Neutrophil (primary cell): Measurements from ENCODE around the gene PGAP1.

Experiments used
- H3K27ac ChIP-seq: fragments of 200-600 bp; sonication (generic); 2 replicates; pipeline ENCODE4 v1.5.1; 2016; ENCODE audit warnings: mild to moderate bottlenecking, moderate library complexity
- H3K27me3 ChIP-seq: fragments of 200-600 bp; sonication (generic); 2 replicates; pipeline ENCODE4 v1.6.0; 2016; ENCODE audit warnings: mild to moderate bottlenecking
- H3K36me3 ChIP-seq: fragments of 200-600 bp; sonication (generic); 2 replicates; pipeline ENCODE4 v1.5.1; 2017
- H3K4me1 ChIP-seq, 2 experiments: fragments of 200-600 bp in 1 of 2; sonication (generic) in 1 of 2; 1 replicate in 1 of 2; 2 replicates in 1 of 2; pipeline versions ENCODE4 v1.5.1 to v1.6.1; 2013 to 2016; ENCODE audit warnings: low read depth in 1 of 2, low read length in 1 of 2, mild to moderate bottlenecking in 1 of 2, moderate library complexity in 1 of 2; ENCODE audit not compliant: control insufficient read depth in 1 of 2, insufficient read depth in 1 of 2
- H3K4me3 ChIP-seq, 2 experiments: fragments of 200-600 bp in 1 of 2; sonication (generic) in 1 of 2; 1 replicate in 1 of 2; 2 replicates in 1 of 2; pipeline ENCODE4 v1.5.1; 2013 to 2016; ENCODE audit warnings: low read depth in 1 of 2, low read length in 1 of 2, mild to moderate bottlenecking in 1 of 2, moderate library complexity in 1 of 2
- H3K9me3 ChIP-seq: fragments of 200-600 bp; sonication (generic); 2 replicates; pipeline ENCODE4 v1.5.1; 2016
- TF ChIP-seq, protein P1 (sequence below): fragments of 200-600 bp; sonication (generic); IDR thresholded peaks from 2 replicates; pipeline ENCODE4 v1.5.1; 2016; ENCODE audit warnings: antibody characterized with exemption

The PGAP1 gene

DNA sequence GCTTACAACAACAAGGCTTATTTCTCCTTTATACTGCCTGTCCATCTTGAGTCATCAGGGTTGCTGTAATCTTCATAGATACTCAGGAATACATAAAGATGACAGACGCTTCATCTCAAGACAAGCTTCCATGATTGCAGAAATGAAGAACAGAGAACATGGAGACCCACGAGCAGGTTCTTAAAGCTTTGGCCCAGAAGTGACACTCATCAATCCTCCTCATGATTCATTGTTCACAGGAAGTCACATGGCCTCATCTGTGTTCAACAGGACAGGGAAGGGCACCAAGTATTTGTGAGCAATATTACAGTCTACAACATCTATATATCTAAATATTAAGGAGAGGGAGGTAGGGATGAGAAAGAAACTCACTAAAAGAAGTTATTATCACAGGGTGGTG, 36.5 kb upstream of the PGAP1 start:
- no peak overlapping the region for H3K27ac ChIP-seq
- H3K9me3 ChIP-seq: no peaks in the 10 kb centered on the region
- H3K36me3 ChIP-seq: no peaks in the 10 kb centered on the region
- H3K4me1 ChIP-seq: no peaks in the 10 kb centered on the region
- H3K4me3 ChIP-seq: no peak overlapping the region
- TF ChIP-seq, protein P1, sequence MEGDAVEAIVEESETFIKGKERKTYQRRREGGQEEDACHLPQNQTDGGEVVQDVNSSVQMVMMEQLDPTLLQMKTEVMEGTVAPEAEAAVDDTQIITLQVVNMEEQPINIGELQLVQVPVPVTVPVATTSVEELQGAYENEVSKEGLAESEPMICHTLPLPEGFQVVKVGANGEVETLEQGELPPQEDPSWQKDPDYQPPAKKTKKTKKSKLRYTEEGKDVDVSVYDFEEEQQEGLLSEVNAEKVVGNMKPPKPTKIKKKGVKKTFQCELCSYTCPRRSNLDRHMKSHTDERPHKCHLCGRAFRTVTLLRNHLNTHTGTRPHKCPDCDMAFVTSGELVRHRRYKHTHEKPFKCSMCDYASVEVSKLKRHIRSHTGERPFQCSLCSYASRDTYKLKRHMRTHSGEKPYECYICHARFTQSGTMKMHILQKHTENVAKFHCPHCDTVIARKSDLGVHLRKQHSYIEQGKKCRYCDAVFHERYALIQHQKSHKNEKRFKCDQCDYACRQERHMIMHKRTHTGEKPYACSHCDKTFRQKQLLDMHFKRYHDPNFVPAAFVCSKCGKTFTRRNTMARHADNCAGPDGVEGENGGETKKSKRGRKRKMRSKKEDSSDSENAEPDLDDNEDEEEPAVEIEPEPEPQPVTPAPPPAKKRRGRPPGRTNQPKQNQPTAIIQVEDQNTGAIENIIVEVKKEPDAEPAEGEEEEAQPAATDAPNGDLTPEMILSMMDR: no peak
- H3K27me3 ChIP-seq: no peaks in the 10 kb centered on the region

GRCh38 chr2:196962325-196962724, 35.8 kb upstream of the PGAP1 start:
- Histone ChIP-seq H3K9me3 (no peaks in the 10 kb centered on the region), H3K4me3 (no peak overlapping the region), H3K36me3 (no peaks in the 10 kb centered on the region), H3K27me3 (no peaks in the 10 kb centered on the region), H3K27ac (no peak overlapping the region), H3K4me1 (no peaks in the 10 kb centered on the region)
- TF ChIP-seq, protein P1: no peak

DNA sequence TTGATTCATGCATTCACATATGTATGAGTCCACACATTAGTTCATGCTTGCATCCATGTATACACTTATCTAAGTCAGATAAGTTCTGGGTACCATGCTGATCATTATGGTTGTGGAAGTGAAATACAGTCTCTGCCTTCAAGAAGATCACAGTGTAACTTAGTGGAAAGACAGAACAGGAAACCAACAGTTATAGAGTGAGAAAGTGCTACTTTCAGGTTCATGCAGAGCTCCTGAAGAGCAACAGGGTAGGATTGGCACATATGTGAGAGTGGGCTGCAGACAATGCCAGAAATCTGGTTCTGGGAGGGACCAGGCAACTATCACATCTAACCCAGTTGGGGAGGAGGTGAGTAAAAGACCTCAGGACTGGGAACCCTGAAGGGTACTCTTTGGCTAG, 35.4 kb upstream of the PGAP1 start:
- Histone ChIP-seq H3K36me3 (no peaks in the 10 kb centered on the region), H3K9me3 (no peaks in the 10 kb centered on the region), H3K4me1 (no peaks in the 10 kb centered on the region), H3K4me3 (no peak overlapping the region), H3K27me3 (no peaks in the 10 kb centered on the region), H3K27ac (no peak overlapping the region)
- TF ChIP-seq, protein P1: no peak

- Histone ChIP-seq H3K27ac (no peak overlapping the region), H3K4me1 (no peaks in the 10 kb centered on the region), H3K27me3 (no peaks in the 10 kb centered on the region), H3K36me3 (no peaks in the 10 kb centered on the region), H3K4me3 (no peak overlapping the region), H3K9me3 (no peaks in the 10 kb centered on the region)
- TF ChIP-seq, protein P1: no peak
Observed at GRCh38 chr2:196959734-196960338, 33.3 kb upstream of the PGAP1 start.

GRCh38 chr2:196959281-196959680, 32.8 kb upstream of the PGAP1 start:
- no peaks in the 10 kb centered on the region for H3K9me3 ChIP-seq
- H3K27me3 ChIP-seq: no peaks in the 10 kb centered on the region
- H3K4me3 ChIP-seq: no peak overlapping the region
- H3K4me1 ChIP-seq: no peaks in the 10 kb centered on the region
- no peak overlapping the region for H3K27ac ChIP-seq
- TF ChIP-seq, protein P1: no peak
- no peaks in the 10 kb centered on the region for H3K36me3 ChIP-seq
